Inferior parietal cortex (tissue), 1 donor: ENCODE data around the gene HAO1.
"Not testable (repeated sequence)": the region's sequence is repeated elsewhere in the genome, so short reads cannot be mapped to it uniquely, and the experiment has no call there.

Source experiments
- DNase-seq: peaks from one replicate; pipeline ENCODE4 v3.0.0-alpha.2; 2016; ENCODE audit errors: extremely low spot score

Gene HAO1

DNA sequence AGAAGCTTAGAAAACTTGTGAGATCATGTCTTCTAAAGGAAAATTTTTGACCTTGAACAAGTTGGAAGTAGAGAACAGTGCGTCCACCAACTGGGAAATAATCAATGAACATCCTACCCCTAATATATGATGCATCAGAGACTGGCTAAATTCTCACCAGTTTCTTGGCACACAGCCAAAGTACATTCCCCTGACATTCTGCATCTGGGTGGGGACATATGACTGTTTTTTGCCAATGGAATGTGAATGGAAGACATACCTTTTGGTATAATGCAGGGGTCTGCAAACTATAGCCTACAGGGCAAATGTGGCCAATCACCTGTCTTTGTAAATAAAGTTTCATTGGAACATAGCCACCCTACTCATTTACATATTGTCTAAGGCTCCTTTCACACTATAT, 84.7 kb downstream of the HAO1 start:
- DNase-seq = no peak

DNA sequence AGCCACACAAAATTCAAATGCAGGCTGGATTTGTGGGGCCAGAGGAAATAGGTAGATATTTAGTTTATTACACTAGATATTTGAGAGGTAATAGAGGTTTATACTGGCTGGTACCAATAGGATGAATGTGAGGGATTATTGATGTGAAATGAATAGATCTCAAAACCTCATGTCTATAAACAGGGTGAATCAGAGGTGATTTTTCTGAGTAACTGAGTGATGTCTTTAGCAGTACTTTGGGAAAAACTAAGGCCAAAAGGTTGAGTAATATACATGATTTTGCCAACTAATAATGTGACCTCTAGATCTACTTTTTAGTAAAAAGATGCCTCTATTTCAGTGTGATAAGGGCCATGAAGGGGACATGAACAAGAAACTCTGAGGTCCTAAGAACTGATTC, 86.8 kb downstream of the HAO1 start:
- DNase-seq = no peak

DNA sequence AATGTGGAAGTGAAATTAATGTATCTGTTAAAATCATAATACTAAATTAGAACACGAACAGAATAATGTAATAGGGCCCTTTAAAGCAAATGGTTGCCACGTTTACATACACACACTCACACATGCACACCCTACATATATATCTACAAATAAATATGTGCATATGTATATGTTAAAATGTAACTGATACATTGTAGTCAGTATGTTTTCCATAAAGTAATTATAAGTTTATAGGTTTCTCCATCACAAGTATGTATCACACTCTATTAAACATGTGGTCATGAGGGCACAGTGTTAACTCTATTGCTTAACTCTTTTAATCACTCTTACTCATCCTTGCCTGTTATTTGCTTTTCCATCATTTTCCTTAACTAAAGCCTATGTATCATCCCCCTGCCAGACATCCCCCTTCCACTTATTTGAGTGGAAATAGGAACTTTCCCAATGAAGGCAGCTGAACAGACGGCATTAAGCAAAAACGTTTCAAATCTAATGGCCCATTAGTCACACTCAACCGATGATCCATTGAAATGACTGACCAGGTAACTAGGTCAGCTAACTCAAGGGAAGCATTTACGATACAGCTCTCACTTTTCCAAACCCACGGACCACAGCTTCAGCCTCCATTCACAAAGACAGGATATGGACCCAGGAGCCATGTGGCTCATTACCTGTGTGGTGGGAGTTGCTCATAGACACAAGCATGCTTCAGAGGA, 89.3 kb downstream of the HAO1 start:
- no peak for DNase-seq

DNA sequence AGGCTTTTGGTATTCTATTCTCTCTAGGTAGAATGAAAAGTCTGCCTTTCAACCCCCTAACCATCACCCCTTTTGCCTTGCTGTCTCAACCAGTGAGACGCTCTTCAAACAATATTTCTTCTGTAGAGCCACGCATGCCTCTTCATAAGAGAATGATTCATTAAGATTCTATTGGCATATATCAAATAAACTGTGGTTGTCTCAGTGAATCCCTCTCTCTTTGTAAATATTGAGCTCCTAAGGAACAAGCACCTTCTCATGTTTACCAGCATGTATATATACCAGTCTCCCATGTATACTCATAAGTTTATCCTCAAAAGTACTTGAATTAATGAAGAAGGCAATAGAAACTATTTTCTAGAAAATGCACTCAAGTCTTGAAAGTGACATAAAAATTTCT, 90.6 kb downstream of the HAO1 start:
- no peak for DNase-seq

DNA sequence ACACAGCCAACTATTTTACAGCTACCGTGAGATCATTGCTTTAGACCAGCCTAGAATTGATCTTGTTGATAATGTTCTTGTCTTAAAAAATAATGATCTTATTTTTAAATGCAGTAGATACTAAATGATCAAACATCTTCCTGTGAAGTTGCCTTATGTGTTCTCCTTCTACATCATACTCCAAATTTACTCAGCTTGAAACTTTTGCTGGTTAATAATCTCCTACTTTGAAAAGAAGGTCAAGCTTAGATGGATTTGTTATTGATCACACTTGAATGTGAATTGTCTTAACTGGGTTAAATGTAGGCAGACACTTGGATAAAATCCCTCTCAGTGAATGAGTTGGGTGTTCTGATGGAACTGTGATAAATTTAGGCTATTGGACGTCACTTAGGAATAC, 91.9 kb downstream of the HAO1 start:
- DNase-seq = no peak

DNA sequence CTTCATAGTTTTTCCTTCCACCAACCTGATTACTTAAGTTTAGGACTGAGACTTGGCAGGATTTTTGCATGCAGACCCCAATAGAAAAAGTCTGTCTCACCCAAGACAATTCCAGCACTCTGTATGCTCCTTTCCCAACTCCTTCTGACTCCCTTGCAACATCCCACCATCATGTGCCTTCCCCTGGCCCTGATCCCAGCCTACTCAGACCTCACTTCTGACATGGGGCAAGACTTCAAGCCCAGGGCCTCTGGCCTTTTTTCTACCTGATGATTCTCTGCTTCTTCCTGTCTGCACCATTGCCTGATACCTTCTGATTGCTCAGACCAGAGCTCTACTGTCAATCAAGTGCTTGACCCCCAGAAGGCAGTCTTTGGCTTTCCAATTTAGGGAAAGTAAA, 96.6 kb downstream of the HAO1 start:
- DNase-seq = no peak

DNA sequence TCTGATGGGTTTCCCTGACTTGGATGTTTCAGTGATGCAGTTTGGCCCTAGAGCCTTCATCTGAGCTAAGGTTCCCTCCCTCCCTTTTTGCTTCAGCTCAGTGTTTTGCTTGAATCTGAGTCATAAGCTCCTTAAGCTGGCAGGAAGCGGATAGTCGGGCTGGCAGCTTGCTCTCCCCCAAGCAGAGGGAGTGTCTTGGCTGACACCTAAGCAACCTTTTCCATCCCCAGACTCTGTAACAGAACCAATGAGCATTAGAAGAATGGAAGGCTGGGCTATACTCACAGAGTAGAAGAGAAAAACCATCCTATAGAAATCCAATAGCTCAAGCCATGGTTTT, 98.3 kb downstream of the HAO1 start:
- no peak for DNase-seq

DNA sequence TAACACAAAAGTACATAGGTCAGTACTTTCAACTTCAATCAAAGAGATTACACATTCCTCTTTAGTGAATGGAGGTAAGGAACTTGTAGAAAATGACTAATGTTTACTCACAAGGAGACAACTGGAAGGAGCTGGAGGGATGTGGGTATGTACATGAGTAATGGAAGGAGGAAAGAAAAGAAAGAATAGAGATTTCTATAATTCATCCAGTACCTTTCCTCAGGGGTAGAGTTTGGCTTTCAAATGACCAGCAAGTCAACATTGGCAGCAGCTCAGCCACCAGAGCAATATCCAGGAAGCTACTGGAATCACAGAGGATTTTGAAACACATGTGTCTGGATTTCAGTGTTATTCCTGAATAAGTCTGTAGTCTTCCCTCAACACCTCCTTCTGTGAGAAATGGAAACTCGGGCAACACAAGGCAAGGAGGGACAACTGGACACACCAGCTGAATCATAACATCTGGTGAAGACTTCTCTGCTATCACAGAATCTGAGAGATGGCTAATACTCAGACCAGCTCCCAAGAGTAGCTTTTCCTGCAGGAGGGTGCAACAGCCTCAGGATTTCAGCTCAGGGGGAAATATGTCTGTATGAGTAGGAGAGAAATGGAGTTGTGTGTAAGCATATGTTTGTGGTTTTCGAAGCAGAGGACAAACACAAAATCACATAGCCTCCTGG, 98.8 kb downstream of the HAO1 start:
- no peak for DNase-seq

DNA sequence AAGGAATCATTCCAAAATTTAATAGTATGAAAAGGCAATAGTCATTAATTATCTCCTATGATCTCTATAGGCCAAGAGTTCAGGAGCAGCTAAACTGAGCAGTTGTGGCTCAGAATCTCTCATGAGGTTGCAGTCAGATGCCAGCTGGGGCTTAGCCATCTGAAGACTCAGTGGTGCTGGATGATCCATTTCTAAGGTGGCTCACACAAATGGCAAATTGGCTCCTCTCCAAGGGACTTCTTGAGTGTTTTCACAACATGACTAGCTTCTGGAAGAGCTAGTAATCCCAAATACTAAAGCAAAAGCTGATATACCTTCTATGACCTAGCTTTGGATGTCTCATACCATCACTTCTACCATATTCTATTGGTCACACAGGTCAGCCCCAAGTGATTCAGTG, 104.2 kb downstream of the HAO1 start:
- DNase-seq = no peak

DNA sequence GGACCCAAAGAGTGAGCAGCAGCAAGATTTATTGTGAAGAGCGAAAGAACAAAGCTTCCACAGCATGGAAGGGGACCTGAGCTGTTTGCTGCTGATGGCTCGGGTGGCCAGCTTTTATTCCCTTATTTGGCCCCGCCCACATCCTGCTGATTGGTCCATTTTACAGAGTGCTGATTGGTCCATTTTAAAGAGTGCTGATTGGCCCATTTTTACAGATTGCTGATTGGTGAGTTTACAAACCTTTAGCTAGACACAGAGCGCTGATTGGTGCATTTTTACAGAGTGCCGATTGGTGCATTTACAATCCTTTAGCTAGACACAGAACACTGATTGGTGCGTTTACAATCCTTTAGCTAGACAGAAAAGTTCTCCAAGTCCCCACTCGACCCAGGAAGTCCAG, 105.8 kb downstream of the HAO1 start:
- not testable (repeated sequence) for DNase-seq
